HepG2 (cell line): ENCODE measurements around the gene DGAT2. TPM values are rescaled to one million over a fixed set of nuclear protein-coding genes. Genes with fewer than 3 reads are reported as not detected.

Experiments used
- ATF7 ChIP-seq, 2 experiments: fragments of 450-650 bp in 1 of 2; sonication (generic) in 1 of 2; formaldehyde crosslinking in 1 of 2; IDR thresholded peaks; 2 replicates each; pipeline versions ENCODE4 v1.4.0 to v1.6.1; 2016 to 2020; ENCODE audit warnings: antibody characterized with exemption in 1 of 2, mild to moderate bottlenecking in 1 of 2, missing genetic modification reagents in 1 of 2
- CHCHD3 ChIP-seq: sonication (generic); formaldehyde crosslinking; IDR thresholded peaks from 2 replicates; pipeline ENCODE4 v1.8.0; 2022; ENCODE audit warnings: mild to moderate bottlenecking, missing genetic modification reagents, moderate library complexity
- DNMT1 ChIP-seq: sonication (generic); formaldehyde crosslinking; IDR thresholded peaks from 2 replicates; pipeline ENCODE4 v1.5.1; 2020; ENCODE audit warnings: mild to moderate bottlenecking, missing genetic modification reagents
- MAF1 ChIP-seq: sonication (generic); formaldehyde crosslinking; IDR thresholded peaks from 2 replicates; pipeline ENCODE4 v1.5.0; 2020; ENCODE audit warnings: missing genetic modification reagents, borderline replicate concordance
- MIER2 ChIP-seq: IDR thresholded peaks from 2 replicates; pipeline ENCODE4 v1.6.1; 2016; ENCODE audit warnings: missing biosample characterization, missing genetic modification reagents
- NR2F6 ChIP-seq, 2 experiments: IDR thresholded peaks; 2 replicates each; pipeline ENCODE4 v1.6.1; 2016; ENCODE audit warnings: antibody characterized with exemption in 1 of 2, mild to moderate bottlenecking in 1 of 2
- SOX13 ChIP-seq, 3 experiments: fragments of 450-650 bp in 1 of 3; sonication (generic) in 1 of 3; formaldehyde crosslinking in 1 of 3; IDR thresholded peaks in 2 of 3; conservative IDR thresholded peaks in 1 of 3; 2 replicates each; pipeline versions ENCODE4 v1.5.0 to v1.6.1; 2016 to 2020; ENCODE audit warnings: antibody characterized with exemption in 1 of 3, mild to moderate bottlenecking in 1 of 3, missing compliant biosample characterization in 1 of 3, missing genetic modification reagents in 1 of 3, moderate library complexity in 1 of 3
- SUZ12 ChIP-seq: fragments of 150-350 bp; IDR thresholded peaks from 2 replicates; pipeline ENCODE4 v1.6.1; 2014; ENCODE audit warnings: low read depth, low read length
- TEAD2 ChIP-seq: sonication (generic); formaldehyde crosslinking; IDR thresholded peaks from 2 replicates; pipeline ENCODE4 v1.9.0; 2021; ENCODE audit warnings: missing genetic modification reagents
- ZBTB1 ChIP-seq: sonication (generic); formaldehyde crosslinking; IDR thresholded peaks from 2 replicates; pipeline ENCODE4 v1.4.0; 2020; ENCODE audit warnings: missing genetic modification reagents, borderline replicate concordance
- ZFY ChIP-seq: sonication (generic); formaldehyde crosslinking; IDR thresholded peaks from 2 replicates; pipeline ENCODE4 v1.4.0; 2020; ENCODE audit warnings: missing genetic modification reagents
- ZNF564 ChIP-seq: sonication (generic); formaldehyde crosslinking; IDR thresholded peaks from 2 replicates; pipeline ENCODE4 v1.8.1; 2023; ENCODE audit warnings: mild to moderate bottlenecking, missing genetic modification reagents
- polyA plus RNA-seq, 8 experiments: library from polyadenylated mRNA; depleted of rRNA in 3 of 8; stranded (reverse) in 7 of 8; unstranded in 1 of 8; fragments of >200 nt; fragmentation: Illumina TruSeq in 4 of 8; extraction: Trizol in 4 of 8; gene quantifications; 2 replicates each; pipeline versions ENCODE4 v1.2.1 to v1.2.3, GENCODE V29; 2011 to 2016; ENCODE audit warnings: low read depth in 4 of 8, missing spikeins in 1 of 8, mixed read lengths in 1 of 8; ENCODE audit not compliant: insufficient read depth in 1 of 8
- total RNA-seq, 5 experiments: library from RNA; depleted of rRNA; stranded (reverse); fragments of >200 nt; fragmentation: Illumina TruSeq; extraction: Trizol; gene quantifications; 2 replicates each; pipeline ENCODE4 v1.2.3, GENCODE V29; 2016; ENCODE audit warnings: low read depth in 1 of 5
- TF ChIP-seq, protein P1 (sequence below): sonication (generic); formaldehyde crosslinking; IDR thresholded peaks from 2 replicates; pipeline ENCODE4 v1.4.0; 2020; ENCODE audit warnings: mild to moderate bottlenecking, missing genetic modification reagents
- TF ChIP-seq, protein P2 (sequence below): sonication (generic); formaldehyde crosslinking; IDR thresholded peaks from 2 replicates; pipeline ENCODE4 v1.5.1; 2020; ENCODE audit warnings: missing genetic modification reagents, mild to moderate bottlenecking, borderline replicate concordance
- TF ChIP-seq, protein P3 (sequence below): sonication (generic); formaldehyde crosslinking; IDR thresholded peaks from 2 replicates; pipeline ENCODE4 v1.4.0; 2020; ENCODE audit warnings: missing genetic modification reagents
- TF ChIP-seq, protein P4 (sequence below): sonication (generic); formaldehyde crosslinking; IDR thresholded peaks from 2 replicates; pipeline ENCODE4 v1.5.1; 2020; ENCODE audit warnings: mild to moderate bottlenecking, moderate library complexity, missing genetic modification reagents
- TF ChIP-seq, protein P5 (sequence below): sonication (generic); formaldehyde crosslinking; IDR thresholded peaks from 2 replicates; pipeline ENCODE4 v1.5.1; 2020; ENCODE audit warnings: mild to moderate bottlenecking, missing genetic modification reagents, moderate library complexity
- TF ChIP-seq, protein P6 (sequence below): sonication (generic); formaldehyde crosslinking; IDR thresholded peaks from 2 replicates; pipeline ENCODE4 v1.5.0; 2020; ENCODE audit warnings: missing genetic modification reagents, mild to moderate bottlenecking, borderline replicate concordance

The DGAT2 gene
- total and polyA plus RNA-seq, 2 of the 13 experiments (the other 11 are each of a cell fraction or from before 2014, with no cell fraction given), result 39.0 to 65.6 TPM

DNA sequence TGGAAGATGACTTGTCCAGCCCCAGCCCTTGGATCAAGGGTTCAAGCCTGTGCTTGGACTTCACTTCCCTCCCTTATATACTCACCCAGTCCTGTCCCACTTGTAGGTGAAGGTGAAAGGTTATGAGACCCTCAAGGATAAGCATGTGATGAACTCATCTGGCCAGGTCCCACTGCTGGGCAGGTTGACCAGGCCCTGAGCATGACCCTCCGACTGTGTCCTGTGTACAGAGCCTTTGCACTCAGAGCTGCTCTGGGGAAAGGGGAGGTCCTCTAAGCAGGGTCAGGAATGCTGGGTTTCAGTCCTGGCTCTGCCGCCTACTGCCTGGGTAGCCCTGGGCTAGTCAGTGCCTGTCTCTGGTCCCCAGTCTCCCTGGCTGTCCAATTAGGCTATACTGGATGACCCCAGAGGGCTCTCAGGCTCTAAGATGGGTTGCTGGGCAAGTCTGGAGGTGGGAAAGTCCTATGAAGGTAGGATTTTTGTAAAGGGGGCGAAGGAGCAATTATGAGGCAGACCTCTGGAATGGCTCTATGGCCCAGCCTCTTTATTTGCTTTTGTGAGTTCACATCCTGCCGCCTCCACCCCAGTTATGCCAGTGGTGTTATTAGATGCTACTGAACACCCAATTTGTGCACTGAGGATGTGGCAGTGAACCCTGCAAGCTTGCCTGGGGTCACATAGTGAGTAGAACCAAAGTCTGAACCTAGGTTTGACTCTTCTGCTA lies 14.1 kb downstream of the DGAT2 start (continued):
- TF ChIP-seq, protein P1, sequence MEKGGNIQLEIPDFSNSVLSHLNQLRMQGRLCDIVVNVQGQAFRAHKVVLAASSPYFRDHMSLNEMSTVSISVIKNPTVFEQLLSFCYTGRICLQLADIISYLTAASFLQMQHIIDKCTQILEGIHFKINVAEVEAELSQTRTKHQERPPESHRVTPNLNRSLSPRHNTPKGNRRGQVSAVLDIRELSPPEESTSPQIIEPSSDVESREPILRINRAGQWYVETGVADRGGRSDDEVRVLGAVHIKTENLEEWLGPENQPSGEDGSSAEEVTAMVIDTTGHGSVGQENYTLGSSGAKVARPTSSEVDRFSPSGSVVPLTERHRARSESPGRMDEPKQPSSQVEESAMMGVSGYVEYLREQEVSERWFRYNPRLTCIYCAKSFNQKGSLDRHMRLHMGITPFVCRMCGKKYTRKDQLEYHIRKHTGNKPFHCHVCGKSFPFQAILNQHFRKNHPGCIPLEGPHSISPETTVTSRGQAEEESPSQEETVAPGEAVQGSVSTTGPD (CRISPR knock-in tag), result no peak
- TF ChIP-seq ZBTB1 (no peak), NR2F6 (IDR thresholded peaks at IDR 0.05) (peak; percentile 59), NR2F6 (CRISPR knock-in tag; IDR thresholded peaks at IDR 0.05) (peak; percentile 75), TEAD2 (CRISPR knock-in tag) (no peak), ATF7 (IDR thresholded peaks at IDR 0.05) (no peak), ATF7 (CRISPR knock-in tag; IDR thresholded peaks at IDR 0.05) (no peak), CHCHD3 (CRISPR knock-in tag) (no peak), SUZ12 (no peak), MIER2 (CRISPR knock-in tag) (no peak), MAF1 (no peak), SOX13 (IDR thresholded peaks at IDR 0.05) (no peak), SOX13 (CRISPR knock-in tag; conservative IDR thresholded peaks at IDR 0.05 in 1 of 2, IDR thresholded peaks at IDR 0.05 in 1 of 2) (peak in 1 of 2 experiments; percentile 11; a peak in 1 of 4 replicates), ZNF564 (CRISPR knock-in tag) (peak; percentile 63; the same call in 1 of the 2 replicates), DNMT1 (CRISPR knock-in tag) (no peak; the same call in 1 of the 2 replicates), ZFY (CRISPR knock-in tag) (peak; percentile 75)
- TF ChIP-seq, protein P2, sequence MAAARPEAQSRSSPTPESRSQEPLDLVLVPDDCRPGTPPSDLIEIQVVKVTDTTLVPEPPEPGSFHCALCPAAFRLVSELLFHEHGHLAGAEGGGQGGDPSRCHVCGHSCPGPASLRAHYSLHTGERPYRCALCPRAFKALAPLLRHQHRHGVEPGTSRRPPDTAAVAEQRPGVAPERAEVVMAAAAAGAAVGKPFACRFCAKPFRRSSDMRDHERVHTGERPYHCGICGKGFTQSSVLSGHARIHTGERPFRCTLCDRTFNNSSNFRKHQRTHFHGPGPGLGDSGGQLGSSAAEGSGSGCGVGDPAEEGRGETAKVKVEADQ, result no peak
- TF ChIP-seq, protein P3, sequence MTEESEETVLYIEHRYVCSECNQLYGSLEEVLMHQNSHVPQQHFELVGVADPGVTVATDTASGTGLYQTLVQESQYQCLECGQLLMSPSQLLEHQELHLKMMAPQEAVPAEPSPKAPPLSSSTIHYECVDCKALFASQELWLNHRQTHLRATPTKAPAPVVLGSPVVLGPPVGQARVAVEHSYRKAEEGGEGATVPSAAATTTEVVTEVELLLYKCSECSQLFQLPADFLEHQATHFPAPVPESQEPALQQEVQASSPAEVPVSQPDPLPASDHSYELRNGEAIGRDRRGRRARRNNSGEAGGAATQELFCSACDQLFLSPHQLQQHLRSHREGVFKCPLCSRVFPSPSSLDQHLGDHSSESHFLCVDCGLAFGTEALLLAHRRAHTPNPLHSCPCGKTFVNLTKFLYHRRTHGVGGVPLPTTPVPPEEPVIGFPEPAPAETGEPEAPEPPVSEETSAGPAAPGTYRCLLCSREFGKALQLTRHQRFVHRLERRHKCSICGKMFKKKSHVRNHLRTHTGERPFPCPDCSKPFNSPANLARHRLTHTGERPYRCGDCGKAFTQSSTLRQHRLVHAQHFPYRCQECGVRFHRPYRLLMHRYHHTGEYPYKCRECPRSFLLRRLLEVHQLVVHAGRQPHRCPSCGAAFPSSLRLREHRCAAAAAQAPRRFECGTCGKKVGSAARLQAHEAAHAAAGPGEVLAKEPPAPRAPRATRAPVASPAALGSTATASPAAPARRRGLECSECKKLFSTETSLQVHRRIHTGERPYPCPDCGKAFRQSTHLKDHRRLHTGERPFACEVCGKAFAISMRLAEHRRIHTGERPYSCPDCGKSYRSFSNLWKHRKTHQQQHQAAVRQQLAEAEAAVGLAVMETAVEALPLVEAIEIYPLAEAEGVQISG, result no peak
- TF ChIP-seq, protein P4, sequence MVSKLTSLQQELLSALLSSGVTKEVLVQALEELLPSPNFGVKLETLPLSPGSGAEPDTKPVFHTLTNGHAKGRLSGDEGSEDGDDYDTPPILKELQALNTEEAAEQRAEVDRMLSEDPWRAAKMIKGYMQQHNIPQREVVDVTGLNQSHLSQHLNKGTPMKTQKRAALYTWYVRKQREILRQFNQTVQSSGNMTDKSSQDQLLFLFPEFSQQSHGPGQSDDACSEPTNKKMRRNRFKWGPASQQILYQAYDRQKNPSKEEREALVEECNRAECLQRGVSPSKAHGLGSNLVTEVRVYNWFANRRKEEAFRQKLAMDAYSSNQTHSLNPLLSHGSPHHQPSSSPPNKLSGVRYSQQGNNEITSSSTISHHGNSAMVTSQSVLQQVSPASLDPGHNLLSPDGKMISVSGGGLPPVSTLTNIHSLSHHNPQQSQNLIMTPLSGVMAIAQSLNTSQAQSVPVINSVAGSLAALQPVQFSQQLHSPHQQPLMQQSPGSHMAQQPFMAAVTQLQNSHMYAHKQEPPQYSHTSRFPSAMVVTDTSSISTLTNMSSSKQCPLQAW (CRISPR knock-in tag), result 0 out of 2 replicates have a peak, but pooled peaks have one; percentile 26
- TF ChIP-seq, protein P5, sequence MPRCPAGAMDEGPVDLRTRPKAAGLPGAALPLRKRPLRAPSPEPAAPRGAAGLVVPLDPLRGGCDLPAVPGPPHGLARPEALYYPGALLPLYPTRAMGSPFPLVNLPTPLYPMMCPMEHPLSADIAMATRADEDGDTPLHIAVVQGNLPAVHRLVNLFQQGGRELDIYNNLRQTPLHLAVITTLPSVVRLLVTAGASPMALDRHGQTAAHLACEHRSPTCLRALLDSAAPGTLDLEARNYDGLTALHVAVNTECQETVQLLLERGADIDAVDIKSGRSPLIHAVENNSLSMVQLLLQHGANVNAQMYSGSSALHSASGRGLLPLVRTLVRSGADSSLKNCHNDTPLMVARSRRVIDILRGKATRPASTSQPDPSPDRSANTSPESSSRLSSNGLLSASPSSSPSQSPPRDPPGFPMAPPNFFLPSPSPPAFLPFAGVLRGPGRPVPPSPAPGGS (CRISPR knock-in tag), result no peak
- TF ChIP-seq, protein P6, sequence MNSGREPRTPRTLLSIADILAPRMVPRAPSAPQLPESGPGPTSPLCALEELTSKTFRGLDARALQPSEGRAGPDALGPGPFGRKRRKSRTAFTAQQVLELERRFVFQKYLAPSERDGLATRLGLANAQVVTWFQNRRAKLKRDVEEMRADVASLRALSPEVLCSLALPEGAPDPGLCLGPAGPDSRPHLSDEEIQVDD, result no peak
